HCT116 (cell line): ENCODE results near the gene IL23A. TPM values are rescaled to one million over a fixed set of nuclear protein-coding genes. Genes with fewer than 3 reads are reported as not detected.

Experiments used
- ATAC-seq: fragments of 200-7000 bp; cut with Tn5 transposase; 2 replicates; pipeline ENCODE4 v1.9.1; 2020; ENCODE audit warnings: mild to moderate bottlenecking, moderate library complexity
- BruUV-seq: library from RNA; stranded (reverse); fragments of 400-500 nt; replicated peaks from 2 replicates; lab custom pipeline; 2021; lab: Mats Ljungman, UMichigan
- CTCF ChIA-PET: fragments of 300-600 bp; sonication (Branson Sonifier 250); formaldehyde crosslinking; loops from one replicate; lab custom pipeline; 2021; ENCODE audit warnings: antibody characterized with exemption; lab: Charles Lee
- POLR2A ChIA-PET: fragments of 300-600, 350-600 bp; sonication (Branson Sonifier 250); formaldehyde crosslinking; loops from one replicate; lab custom pipeline; 2021; ENCODE audit warnings: antibody characterized with exemption; lab: Charles Lee
- RAD21 ChIA-PET, 2 experiments: fragments of 300-600 bp; sonication (Branson Sonifier 250); formaldehyde crosslinking; loops; one replicate each; lab custom pipeline; 2023; ENCODE audit warnings: low total read pairs in 2 of 2; ENCODE audit not compliant: uncharacterized antibody in 2 of 2, unreplicated experiment in 2 of 2, low non-redundant PET in 1 of 2; lab: Charles Lee
- DNase-seq: peaks from one replicate; pipeline ENCODE4 v3.0.0-alpha.2; 2010; ENCODE audit warnings: low read depth, low spot score
- H2AFZ ChIP-seq: fragments of 200-600 bp; shearing (Covaris generic), sonication (generic); 2 replicates; pipeline ENCODE4 v1.6.1; 2017; ENCODE audit warnings: low read depth, mixed run types, mixed read lengths, antibody characterized with exemption, low read length; ENCODE audit not compliant: poor library complexity, severe bottlenecking
- H3K27ac ChIP-seq: 2 replicates; pipeline ENCODE4 v1.5.1; 2012; ENCODE audit warnings: low read depth, low read length
- H3K27me3 ChIP-seq: fragments of 200-600 bp; sonication (generic); 2 replicates; pipeline ENCODE4 v1.6.1; 2016; ENCODE audit warnings: mixed run types, low read length, mixed read lengths; ENCODE audit not compliant: insufficient read depth
- H3K36me3 ChIP-seq, 2 experiments: fragments of 200-500 bp in 1 of 2; fragments of 200-600 bp in 1 of 2; sonication (Bioruptor generic) in 1 of 2; sonication (generic) in 1 of 2; 2 replicates each; pipeline versions ENCODE4 v1.5.1 to v1.6.1; 2014 to 2016; ENCODE audit warnings: low read length in 2 of 2, inconsistent platforms in 1 of 2, mixed read lengths in 1 of 2, mixed run types in 1 of 2; ENCODE audit not compliant: insufficient read depth in 2 of 2, control insufficient read depth in 1 of 2
- H3K4me1 ChIP-seq, 2 experiments: fragments of 200-600 bp in 1 of 2; sonication (generic) in 1 of 2; 2 replicates each; pipeline versions ENCODE4 v1.5.1 to v1.6.1; 2012 to 2017; ENCODE audit warnings: low read length in 2 of 2, inconsistent platforms in 1 of 2, mild to moderate bottlenecking in 1 of 2, mixed read lengths in 1 of 2, mixed run types in 1 of 2, moderate library complexity in 1 of 2; ENCODE audit not compliant: insufficient read depth in 2 of 2, control insufficient read depth in 1 of 2
- H3K4me2 ChIP-seq: fragments of 200-600 bp; sonication (generic); 2 replicates; pipeline ENCODE4 v1.6.1; 2017; ENCODE audit warnings: mixed run types, low read length, mixed read lengths
- H3K4me3 ChIP-seq, 2 experiments: fragments of 200-600 bp in 1 of 2; sonication (generic) in 1 of 2; replicated peaks in 1 of 2; 2 replicates each; pipeline ENCODE4 v1.5.1; 2011 to 2016; ENCODE audit warnings: low read length in 2 of 2, control low read depth in 1 of 2, low read depth in 1 of 2, mild to moderate bottlenecking in 1 of 2, mixed read lengths in 1 of 2, mixed run types in 1 of 2
- H3K79me2 ChIP-seq: fragments of 200-600 bp; sonication (generic); 2 replicates; pipeline ENCODE4 v1.6.1; 2017; ENCODE audit warnings: mild to moderate bottlenecking, mixed run types, low read length, moderate library complexity, mixed read lengths; ENCODE audit not compliant: insufficient read depth
- H3K9ac ChIP-seq: fragments of 200-600 bp; sonication (generic); 2 replicates; pipeline ENCODE4 v1.6.1; 2016; ENCODE audit warnings: low read length, mixed read lengths
- H3K9me2 ChIP-seq: fragments of 200-600 bp; sonication (generic), shearing (Covaris generic); 2 replicates; pipeline ENCODE4 v1.6.1; 2017; ENCODE audit warnings: mixed run types, mild to moderate bottlenecking, moderate library complexity; ENCODE audit not compliant: insufficient read depth
- H3K9me3 ChIP-seq, 2 experiments: fragments of 200-500 bp in 1 of 2; fragments of 200-600 bp in 1 of 2; sonication (Bioruptor generic) in 1 of 2; sonication (generic) in 1 of 2; 2 replicates each; pipeline ENCODE4 v1.6.1; 2014 to 2017; ENCODE audit warnings: low read length in 2 of 2, mixed read lengths in 2 of 2, inconsistent platforms in 1 of 2, low read depth in 1 of 2, mild to moderate bottlenecking in 1 of 2, mixed run types in 1 of 2, moderate library complexity in 1 of 2; ENCODE audit not compliant: control insufficient read depth in 1 of 2, insufficient read depth in 1 of 2
- H4K20me1 ChIP-seq: fragments of 200-600 bp; sonication (generic), shearing (Covaris generic); 2 replicates; pipeline ENCODE4 v1.6.1; 2017; ENCODE audit warnings: mixed run types, mild to moderate bottlenecking, moderate library complexity; ENCODE audit not compliant: insufficient read depth
- ATF3 ChIP-seq: IDR thresholded peaks from 2 replicates; pipeline ENCODE4 v1.6.1; 2012
- CBX3 ChIP-seq: IDR thresholded peaks from 2 replicates; pipeline ENCODE4 v1.6.1; 2012; ENCODE audit warnings: low read depth
- CTCF ChIP-seq, 3 experiments: fragments of 200-600 bp in 1 of 3; sonication (generic) in 1 of 3; IDR thresholded peaks in 2 of 3; conservative IDR thresholded peaks in 1 of 3; 2 replicates each; pipeline ENCODE4 v1.5.1; 2012 to 2017; ENCODE audit warnings: low read depth in 2 of 3, low read length in 2 of 3, antibody characterized with exemption in 1 of 3, borderline replicate concordance in 1 of 3, control low read depth in 1 of 3, mild to moderate bottlenecking in 1 of 3, mixed read lengths in 1 of 3, mixed run types in 1 of 3, moderate library complexity in 1 of 3; ENCODE audit not compliant: insufficient read depth in 1 of 3
- EGR1 ChIP-seq: IDR thresholded peaks from 2 replicates; pipeline ENCODE4 v1.6.1; 2012; ENCODE audit warnings: low read depth
- REST ChIP-seq: IDR thresholded peaks from 2 replicates; pipeline ENCODE4 v1.6.1; 2012; ENCODE audit warnings: low read depth
- ZBTB33 ChIP-seq: IDR thresholded peaks from 2 replicates; pipeline ENCODE4 v1.6.1; 2011; ENCODE audit warnings: mild to moderate bottlenecking, low read length, moderate library complexity; ENCODE audit not compliant: insufficient replicate concordance; ENCODE audit errors: extremely low read depth
- ZNF274 ChIP-seq: fragments of 200-500 bp; sonication (Bioruptor generic); IDR thresholded peaks from 2 replicates; pipeline ENCODE4 v1.6.1; 2014; ENCODE audit warnings: mild to moderate bottlenecking, low read depth, low read length, inconsistent platforms
- intact Hi-C: fragments of 100-400 bp; cut with micrococcal nuclease; formaldehyde crosslinking; loops from 2 replicates; pipeline ENCODE4 v1.10.0; 2022
- total RNA-seq: library from RNA; stranded (reverse); gene quantifications from one replicate; pipeline ENCODE4 v1.2.1, GENCODE V29; 2021; ENCODE audit not compliant: unreplicated experiment

IL23A gene
- total RNA-seq, 1 experiment from 2014 or later: 0.59 TPM

GRCh38 chr12:56315622-56316473 is 22.8 kb upstream of the IL23A start, which contains the start of gene CNPY2 (continued):
- 0 out of 6 replicates have a peak, but pooled peaks of 1 of the 3 experiments have one; percentile 8 for TF ChIP-seq CTCF (IDR thresholded peaks at IDR 0.05 in 2 of 3, conservative IDR thresholded peaks at IDR 0.05 in 1 of 3; ENCODE audit: borderline replicate concordance in 1 of 3, insufficient read depth in 1 of 3, low read depth in 2 of 3, low read length in 2 of 3)
- TF ChIP-seq ATF3: no peak
- no peak for TF ChIP-seq CBX3
- TF ChIP-seq ZNF274: no peak

- H3K4me3 ChIP-seq: no peak overlapping the region
- H3K79me2 ChIP-seq: peaks cover 19% of the 10 kb centered on the region
- peaks cover 4 to 9% of the 10 kb centered on the region in 2 experiments; a peak in 3 of 4 replicates for H3K36me3 ChIP-seq
- DNase-seq (no peak), ATAC-seq (no peak)
- H3K27me3 ChIP-seq: no peaks in the 10 kb centered on the region
- BruUV-seq: no TSS peak
- ChIA-PET POLR2A (no interaction called here), CTCF (interaction anchor here (2.7 kb wide), 1 partner anchor 146 kb away, joined by 17 read pairs; no protein-coding TSS in a partner anchor), RAD21 (no interaction called here)
- no peaks in the 10 kb centered on the region for H4K20me1 ChIP-seq
- no peak overlapping the region for H3K27ac ChIP-seq
- TF ChIP-seq ZBTB33 (no peak), ATF3 (no peak), CTCF (IDR thresholded peaks at IDR 0.05 in 2 of 3, conservative IDR thresholded peaks at IDR 0.05 in 1 of 3; ENCODE audit: borderline replicate concordance in 1 of 3, insufficient read depth in 1 of 3, low read depth in 2 of 3, low read length in 2 of 3) (peak in 1 of 3 experiments; percentile 23; a peak in 2 of 6 replicates), EGR1 (no peak), REST (no peak)
- peaks cover 6 to 16% of the 10 kb centered on the region in 2 experiments; a peak in 3 of 4 replicates for H3K4me1 ChIP-seq
- H3K9me3 ChIP-seq: no peaks in the 10 kb centered on the region
- H3K4me2 ChIP-seq: no peak overlapping the region
- intact Hi-C loops: loop anchor here (5.0 kb wide), 1 partner anchor 145 kb away; no protein-coding TSS in a partner anchor
- no peak overlapping the region for H2AFZ ChIP-seq
- H3K9ac ChIP-seq: no peak overlapping the region
- H3K9me2 ChIP-seq: no peaks in the 10 kb centered on the region
Observed at GRCh38 chr12:56317675-56318074, 21.0 kb upstream of the IL23A start.
